Measurements from ENCODE around the gene CDCA4.
A peak's percentile ranks its signal among the peaks of the same experiment; 100 is the strongest.

Gene CDCA4

GRCh38 chr14:104989236-104989950 is 31.5 kb downstream of the CDCA4 start:
- no peak for DNase-seq (ENCODE audit: low read depth)

GRCh38 chr14:104986487-104987164 is 34.3 kb downstream of the CDCA4 start:
- no peak for DNase-seq (ENCODE audit: low read depth)

GRCh38 chr14:104985675-104986486 is 35.0 kb downstream of the CDCA4 start, which contains the start of gene CLBA1:
TSS of gene CLBA1 (plus strand) at chr14:104985788. CDS start at chr14:104986432, 644 bp downstream.
- peak; percentile 85 for DNase-seq (ENCODE audit: low read depth)

GRCh38 chr14:104984056-104984894 is 36.6 kb downstream of the CDCA4 start:
- no peak for DNase-seq (ENCODE audit: low read depth)

GRCh38 chr14:104983231-104983721 is 37.6 kb downstream of the CDCA4 start:
- no peak for DNase-seq (ENCODE audit: low read depth)

GRCh38 chr14:104982548-104983230 is 38.2 kb downstream of the CDCA4 start:
- DNase-seq (ENCODE audit: low read depth): no peak

- DNase-seq (ENCODE audit: low read depth): no peak
Observed at GRCh38 chr14:104981699-104982541, 39.0 kb downstream of the CDCA4 start.

- DNase-seq (ENCODE audit: low read depth): no peak
Observed at GRCh38 chr14:104980611-104981531, 40.0 kb downstream of the CDCA4 start.

- DNase-seq (ENCODE audit: low read depth): no peak
Observed at GRCh38 chr14:104979758-104980610, 40.9 kb downstream of the CDCA4 start.

- DNase-seq (ENCODE audit: low read depth): no peak
Observed at GRCh38 chr14:104978746-104979691, 41.9 kb downstream of the CDCA4 start.

GRCh38 chr14:104977681-104978653 is 42.9 kb downstream of the CDCA4 start, which contains the start of gene AHNAK2:
TSS of gene AHNAK2 (minus strand) at chr14:104978374. CDS start at chr14:104978237, 137 bp downstream.
- peak; percentile 19 for DNase-seq (ENCODE audit: low read depth)

- DNase-seq (ENCODE audit: low read depth): no peak
Observed at GRCh38 chr14:104977008-104977680, 43.7 kb downstream of the CDCA4 start.

GRCh38 chr14:104976198-104977007 is 44.5 kb downstream of the CDCA4 start:
- peak; percentile 74 for DNase-seq (ENCODE audit: low read depth)

Data from stimulated activated CD4-positive, alpha-beta T cell treated with anti-CD3 and anti-CD28 coated beads, Interleukin-2, amount 100 ng/mL, for 4 hours (primary cell).